IMR-90 (cell line): ENCODE data around the gene NCK1. TPM values are rescaled to one million over a fixed set of nuclear protein-coding genes. Genes with fewer than 3 reads are reported as not detected.

Source experiments
- ATAC-seq: fragments of 200-7000 bp; cut with Tn5 transposase; 2 replicates; pipeline ENCODE4 v1.9.1; 2020; ENCODE audit warnings: low read depth, mild to moderate bottlenecking, moderate library complexity
- BruUV-seq: library from RNA; stranded (reverse); fragments of 400-500 nt; replicated peaks from 2 replicates; lab custom pipeline; 2021; lab: Mats Ljungman, UMichigan
- CTCF ChIA-PET: fragments of 300-600 bp; formaldehyde crosslinking; extraction: SDS; loops from one replicate; lab custom pipeline; 2021; ENCODE audit warnings: antibody characterized with exemption; lab: Yijun Ruan, JAX
- POLR2A ChIA-PET: fragments of 300-600 bp; sonication (Branson Sonifier 250); formaldehyde crosslinking; loops from one replicate; lab custom pipeline; 2022; ENCODE audit warnings: antibody characterized with exemption; ENCODE audit not compliant: unreplicated experiment; lab: Charles Lee
- DNase-seq: peaks from one replicate; pipeline ENCODE4 v3.0.0; 2013
- H2AFZ ChIP-seq: replicated peaks from 2 replicates; pipeline ENCODE3; 2013; ENCODE audit warnings: low read length, mild to moderate bottlenecking; ENCODE audit not compliant: poor library complexity
- H2AK5ac ChIP-seq: 2 replicates; pipeline ENCODE4 v1.6.1; 2013; ENCODE audit warnings: low read depth, low read length, inconsistent platforms
- H2AK9ac ChIP-seq: replicated peaks from 2 replicates; pipeline ENCODE3; 2013; ENCODE audit warnings: mild to moderate bottlenecking, low read depth, low read length, moderate library complexity; ENCODE audit not compliant: poor library complexity
- H2BK120ac ChIP-seq: 2 replicates; pipeline ENCODE4 v1.6.1; 2013; ENCODE audit warnings: low read depth, low read length, inconsistent platforms
- H2BK15ac ChIP-seq: 3 replicates; pipeline ENCODE4 v1.6.1; 2013; ENCODE audit warnings: low read depth, low read length, inconsistent platforms
- H2BK20ac ChIP-seq: 2 replicates; pipeline ENCODE4 v1.6.1; 2013; ENCODE audit warnings: low read depth, mild to moderate bottlenecking, inconsistent platforms, low read length, moderate library complexity
- H2BK5ac ChIP-seq: 2 replicates; pipeline ENCODE4 v1.6.1; 2013; ENCODE audit warnings: mild to moderate bottlenecking, low read depth, low read length, inconsistent platforms; ENCODE audit not compliant: poor library complexity, severe bottlenecking
- H3K14ac ChIP-seq: replicated peaks from 2 replicates; pipeline ENCODE4 v1.6.1; 2013; ENCODE audit warnings: low read depth, low read length, inconsistent platforms
- H3K18ac ChIP-seq: 2 replicates; pipeline ENCODE4 v1.6.1; 2013; ENCODE audit warnings: low read depth, low read length, control low read depth
- H3K23ac ChIP-seq: 2 replicates; pipeline ENCODE4 v1.6.1; 2013; ENCODE audit warnings: low read depth, low read length, inconsistent platforms
- H3K27ac ChIP-seq: 2 replicates; pipeline ENCODE4 v1.5.1; 2013; ENCODE audit warnings: mild to moderate bottlenecking, control low read depth, low read length; ENCODE audit not compliant: insufficient read depth
- H3K27me3 ChIP-seq: 2 replicates; pipeline ENCODE4 v1.6.1; 2013; ENCODE audit warnings: low read length; ENCODE audit not compliant: control insufficient read depth, insufficient read depth
- H3K36me3 ChIP-seq: 2 replicates; pipeline ENCODE4 v1.6.1; 2013; ENCODE audit warnings: low read length, mixed read lengths; ENCODE audit not compliant: control insufficient read depth, insufficient read depth
- H3K4ac ChIP-seq: 2 replicates; pipeline ENCODE4 v1.6.1; 2013; ENCODE audit warnings: low read depth, low read length, inconsistent platforms
- H3K4me1 ChIP-seq: 2 replicates; pipeline ENCODE4 v1.6.1; 2013; ENCODE audit warnings: low read length, mixed read lengths; ENCODE audit not compliant: control insufficient read depth, insufficient read depth
- H3K4me2 ChIP-seq: 2 replicates; pipeline ENCODE4 v1.6.1; 2013; ENCODE audit warnings: low read depth, mild to moderate bottlenecking, control low read depth, low read length, moderate library complexity
- H3K4me3 ChIP-seq: 2 replicates; pipeline ENCODE4 v1.5.1; 2013; ENCODE audit warnings: low read depth, mild to moderate bottlenecking, control low read depth, low read length, moderate library complexity; ENCODE audit not compliant: insufficient read depth
- H3K56ac ChIP-seq: 2 replicates; pipeline ENCODE4 v1.6.1; 2013; ENCODE audit warnings: low read length, inconsistent platforms; ENCODE audit not compliant: insufficient read depth; ENCODE audit errors: extremely low read depth
- H3K79me1 ChIP-seq, 2 experiments: 2 replicates each; pipeline ENCODE4 v1.6.1; 2013; ENCODE audit warnings: low read length in 2 of 2, inconsistent platforms in 1 of 2, low read depth in 1 of 2
- H3K9ac ChIP-seq: 2 replicates; pipeline ENCODE4 v1.6.1; 2013; ENCODE audit warnings: low read depth, low read length, control low read depth
- H3K9me1 ChIP-seq: 2 replicates; pipeline ENCODE4 v1.6.1; 2013; ENCODE audit warnings: low read length, inconsistent platforms; ENCODE audit not compliant: insufficient read depth
- H3K9me3 ChIP-seq: 2 replicates; pipeline ENCODE4 v1.6.1; 2013; ENCODE audit warnings: low read length; ENCODE audit not compliant: control insufficient read depth, insufficient read depth
- H4K20me1 ChIP-seq: 2 replicates; pipeline ENCODE4 v1.6.1; 2013; ENCODE audit warnings: low read length, inconsistent platforms; ENCODE audit not compliant: insufficient read depth
- H4K5ac ChIP-seq: 2 replicates; pipeline ENCODE4 v1.6.1; 2013; ENCODE audit warnings: mild to moderate bottlenecking, low read depth, low read length, control low read depth
- H4K8ac ChIP-seq, 2 experiments: 2 replicates each; pipeline ENCODE4 v1.6.1; 2013; ENCODE audit warnings: low read depth in 2 of 2, low read length in 2 of 2, control low read depth in 1 of 2, inconsistent platforms in 1 of 2
- H4K91ac ChIP-seq: 2 replicates; pipeline ENCODE4 v1.6.1; 2013; ENCODE audit warnings: low read depth, low read length, inconsistent platforms; ENCODE audit not compliant: insufficient read depth
- MAFK ChIP-seq: IDR thresholded peaks from 2 replicates; pipeline ENCODE4 v1.6.1; 2012; ENCODE audit warnings: low read depth, low read length, improper control_type of control experiment
- MAZ ChIP-seq: IDR thresholded peaks from 2 replicates; pipeline ENCODE4 v1.6.1; 2012; ENCODE audit warnings: low read depth, mild to moderate bottlenecking, low read length, improper control_type of control experiment, moderate library complexity, borderline replicate concordance
- NFE2L2 ChIP-seq: fragments of 150-350 bp; IDR thresholded peaks from 2 replicates; pipeline ENCODE4 v1.6.1; 2016; ENCODE audit warnings: low read depth, mild to moderate bottlenecking, low read length
- RAD21 ChIP-seq: IDR thresholded peaks from 2 replicates; pipeline ENCODE4 v1.6.1; 2012; ENCODE audit warnings: low read length, improper control_type of control experiment
- RCOR1 ChIP-seq: IDR thresholded peaks from 2 replicates; pipeline ENCODE4 v1.6.1; 2012; ENCODE audit warnings: mild to moderate bottlenecking, low read length, improper control_type of control experiment; ENCODE audit not compliant: insufficient replicate concordance
- WGBS, 2 experiments: methylation state at CpG; one replicate each; pipeline versions ENCODE4 v1.1.5 to v1.1.7; 2013; ENCODE audit warnings: missing lambda C conversion rate in 2 of 2; ENCODE audit not compliant: insufficient read length in 1 of 2; ENCODE audit errors: extremely low coverage in 2 of 2; 5-methylcytosine and 5-hydroxymethylcytosine counted together
- dilution Hi-C: fragments of 300-500 bp; cut with HindIII; formaldehyde crosslinking; loops from one replicate; pipeline ENCODE4 v1.14.3; 2018; ENCODE audit warnings: low sequenced_read_pairs; ENCODE audit not compliant: unreplicated experiment
- in situ Hi-C: fragments of 300-500 bp; cut with MboI; formaldehyde crosslinking; loops from 3 replicates; pipeline ENCODE4 v1.14.3; 2019; ENCODE audit warnings: low sequenced_read_pairs, inconsistent platforms, mixed read lengths
- intact Hi-C: fragments of 100-400 bp; cut with micrococcal nuclease; formaldehyde crosslinking; loops from 2 replicates; pipeline ENCODE4 v1.10.0; 2022
- polyA plus RNA-seq, 3 experiments: library from polyadenylated mRNA; depleted of rRNA; stranded (reverse); fragments of >200 nt; gene quantifications; 2 replicates each; pipeline ENCODE4 v1.2.3, GENCODE V29; 2012; ENCODE audit warnings: low replicate concordance in 1 of 3
- total RNA-seq: library from RNA; depleted of rRNA; stranded (reverse); fragments of >200 nt; gene quantifications from 2 replicates; pipeline ENCODE4 v1.2.3, GENCODE V29; 2012
- TF ChIP-seq, protein P1 (sequence below): conservative IDR thresholded peaks from 2 replicates; pipeline ENCODE4 v1.5.1; 2012; ENCODE audit warnings: mild to moderate bottlenecking, low read depth, low read length, improper control_type of control experiment

Gene NCK1
- total and polyA plus RNA-seq, 2 of the 4 experiments (the other 2 are of a cell fraction), result 23.7 to 24.3 TPM

DNA sequence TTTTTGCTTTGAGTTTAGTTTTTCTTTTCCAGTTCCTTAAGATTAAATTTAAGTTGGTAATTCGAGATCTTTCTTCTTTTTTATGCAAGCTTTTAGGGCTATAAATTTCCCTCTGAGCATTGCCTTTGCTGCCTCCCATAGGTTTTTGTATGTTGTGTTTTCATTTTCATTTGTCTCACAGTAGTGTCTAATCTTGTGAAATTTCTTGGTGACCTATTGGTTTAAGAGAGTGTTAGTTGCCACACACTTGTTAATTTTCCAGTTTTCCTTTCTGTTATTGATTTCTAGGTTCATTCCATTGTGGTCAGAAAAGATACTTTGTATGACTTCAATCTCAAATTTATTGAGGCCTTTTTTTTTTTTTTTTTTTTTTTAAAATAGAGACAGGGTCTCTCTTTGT is 77.5 kb downstream of the NCK1 start:
- no peak overlapping the region for H3K18ac ChIP-seq
- H4K91ac ChIP-seq, result no peak overlapping the region
- peaks cover 3% of the 10 kb centered on the region; the same call in 1 of the 2 replicates for H3K9me1 ChIP-seq
- H4K8ac ChIP-seq, result no peak overlapping the region
- no CpG with 5 or more reads among the region's 1 CpG for WGBS, 2 experiments
- H3K4me3 ChIP-seq, result no peak overlapping the region
- H3K79me1 ChIP-seq, result peaks cover 21 to 64% of the 10 kb centered on the region in 2 experiments
- no peak overlapping the region for H3K9ac ChIP-seq
- CTCF ChIA-PET, result no interaction called here
- TF ChIP-seq, protein P1, sequence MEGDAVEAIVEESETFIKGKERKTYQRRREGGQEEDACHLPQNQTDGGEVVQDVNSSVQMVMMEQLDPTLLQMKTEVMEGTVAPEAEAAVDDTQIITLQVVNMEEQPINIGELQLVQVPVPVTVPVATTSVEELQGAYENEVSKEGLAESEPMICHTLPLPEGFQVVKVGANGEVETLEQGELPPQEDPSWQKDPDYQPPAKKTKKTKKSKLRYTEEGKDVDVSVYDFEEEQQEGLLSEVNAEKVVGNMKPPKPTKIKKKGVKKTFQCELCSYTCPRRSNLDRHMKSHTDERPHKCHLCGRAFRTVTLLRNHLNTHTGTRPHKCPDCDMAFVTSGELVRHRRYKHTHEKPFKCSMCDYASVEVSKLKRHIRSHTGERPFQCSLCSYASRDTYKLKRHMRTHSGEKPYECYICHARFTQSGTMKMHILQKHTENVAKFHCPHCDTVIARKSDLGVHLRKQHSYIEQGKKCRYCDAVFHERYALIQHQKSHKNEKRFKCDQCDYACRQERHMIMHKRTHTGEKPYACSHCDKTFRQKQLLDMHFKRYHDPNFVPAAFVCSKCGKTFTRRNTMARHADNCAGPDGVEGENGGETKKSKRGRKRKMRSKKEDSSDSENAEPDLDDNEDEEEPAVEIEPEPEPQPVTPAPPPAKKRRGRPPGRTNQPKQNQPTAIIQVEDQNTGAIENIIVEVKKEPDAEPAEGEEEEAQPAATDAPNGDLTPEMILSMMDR, result no peak
- no peak for TF ChIP-seq RAD21
- TF ChIP-seq MAFK, result no peak
- TF ChIP-seq MAZ, result no peak
- no peak for TF ChIP-seq RCOR1
- no peak for TF ChIP-seq NFE2L2
- H2BK20ac ChIP-seq, result no peak overlapping the region
- H2BK120ac ChIP-seq, result no peak overlapping the region
- H3K23ac ChIP-seq, result no peak overlapping the region
- no peaks in the 10 kb centered on the region for H3K9me3 ChIP-seq
- H2BK5ac ChIP-seq, result no peak overlapping the region
- H3K4me1 ChIP-seq, result peaks cover 2% of the 10 kb centered on the region
- no peak overlapping the region for H2AK9ac ChIP-seq
- intact Hi-C loops, result no loop called here
- POLR2A ChIA-PET, result no interaction called here
- no peak for DNase-seq
- H4K5ac ChIP-seq, result no peak overlapping the region
- no peak overlapping the region for H2AK5ac ChIP-seq
- H3K27ac ChIP-seq, result no peak overlapping the region
- no peak overlapping the region for H3K4me2 ChIP-seq
- no peak overlapping the region for H3K4ac ChIP-seq
- no peaks in the 10 kb centered on the region for H3K27me3 ChIP-seq
- dilution Hi-C loops, result no loop called here
- peaks cover 10% of the 10 kb centered on the region for H4K20me1 ChIP-seq
- H2BK15ac ChIP-seq, result no peak overlapping the region
- no TSS peak for BruUV-seq
- H3K56ac ChIP-seq, result no peak overlapping the region
- in situ Hi-C loops, result no loop called here
- no peak overlapping the region for H3K14ac ChIP-seq
- no peak for ATAC-seq
- H3K36me3 ChIP-seq, result no peaks in the 10 kb centered on the region; the same call in 1 of the 2 replicates
- H2AFZ ChIP-seq, result no peak overlapping the region
